ENCODE data around the gene ZNF568. TPM values are rescaled to one million over a fixed set of nuclear protein-coding genes. Genes with fewer than 3 reads are reported as not detected.
A peak's percentile ranks its signal among the peaks of the same experiment; 100 is the strongest.

Gene ZNF568
- total RNA-seq, 1 donor: 13.5 TPM

DNA sequence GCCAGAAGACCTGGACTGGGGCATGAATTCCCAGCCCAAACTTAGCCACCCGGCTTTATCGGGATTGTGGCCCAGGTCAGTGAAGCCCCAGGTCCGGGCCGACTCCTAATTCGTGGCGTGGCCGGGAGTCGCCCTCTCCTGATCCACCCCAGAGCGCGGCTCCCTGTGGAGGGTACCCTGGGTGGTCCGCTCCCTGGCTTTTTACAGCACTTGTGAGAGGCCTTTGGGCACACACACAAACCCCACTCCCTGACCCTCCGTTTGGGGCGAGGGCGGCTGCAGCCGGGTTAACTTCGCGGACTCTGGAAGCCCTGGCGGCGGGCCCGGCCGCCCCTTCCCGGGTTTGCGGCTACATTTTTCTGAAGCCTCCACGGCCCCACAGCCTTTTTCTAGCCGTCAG, 56.4 kb downstream of the ZNF568 start:
- TF ChIP-seq, protein P1, sequence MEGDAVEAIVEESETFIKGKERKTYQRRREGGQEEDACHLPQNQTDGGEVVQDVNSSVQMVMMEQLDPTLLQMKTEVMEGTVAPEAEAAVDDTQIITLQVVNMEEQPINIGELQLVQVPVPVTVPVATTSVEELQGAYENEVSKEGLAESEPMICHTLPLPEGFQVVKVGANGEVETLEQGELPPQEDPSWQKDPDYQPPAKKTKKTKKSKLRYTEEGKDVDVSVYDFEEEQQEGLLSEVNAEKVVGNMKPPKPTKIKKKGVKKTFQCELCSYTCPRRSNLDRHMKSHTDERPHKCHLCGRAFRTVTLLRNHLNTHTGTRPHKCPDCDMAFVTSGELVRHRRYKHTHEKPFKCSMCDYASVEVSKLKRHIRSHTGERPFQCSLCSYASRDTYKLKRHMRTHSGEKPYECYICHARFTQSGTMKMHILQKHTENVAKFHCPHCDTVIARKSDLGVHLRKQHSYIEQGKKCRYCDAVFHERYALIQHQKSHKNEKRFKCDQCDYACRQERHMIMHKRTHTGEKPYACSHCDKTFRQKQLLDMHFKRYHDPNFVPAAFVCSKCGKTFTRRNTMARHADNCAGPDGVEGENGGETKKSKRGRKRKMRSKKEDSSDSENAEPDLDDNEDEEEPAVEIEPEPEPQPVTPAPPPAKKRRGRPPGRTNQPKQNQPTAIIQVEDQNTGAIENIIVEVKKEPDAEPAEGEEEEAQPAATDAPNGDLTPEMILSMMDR (IDR thresholded peaks at IDR 0.05; ENCODE audit: insufficient read depth, low read length): no peak
- peak overlapping the region; percentile 68 for H3K4me3 ChIP-seq (ENCODE audit: low read depth, low read length)
- DNase-seq (ENCODE audit: low read depth): no peak

DNA sequence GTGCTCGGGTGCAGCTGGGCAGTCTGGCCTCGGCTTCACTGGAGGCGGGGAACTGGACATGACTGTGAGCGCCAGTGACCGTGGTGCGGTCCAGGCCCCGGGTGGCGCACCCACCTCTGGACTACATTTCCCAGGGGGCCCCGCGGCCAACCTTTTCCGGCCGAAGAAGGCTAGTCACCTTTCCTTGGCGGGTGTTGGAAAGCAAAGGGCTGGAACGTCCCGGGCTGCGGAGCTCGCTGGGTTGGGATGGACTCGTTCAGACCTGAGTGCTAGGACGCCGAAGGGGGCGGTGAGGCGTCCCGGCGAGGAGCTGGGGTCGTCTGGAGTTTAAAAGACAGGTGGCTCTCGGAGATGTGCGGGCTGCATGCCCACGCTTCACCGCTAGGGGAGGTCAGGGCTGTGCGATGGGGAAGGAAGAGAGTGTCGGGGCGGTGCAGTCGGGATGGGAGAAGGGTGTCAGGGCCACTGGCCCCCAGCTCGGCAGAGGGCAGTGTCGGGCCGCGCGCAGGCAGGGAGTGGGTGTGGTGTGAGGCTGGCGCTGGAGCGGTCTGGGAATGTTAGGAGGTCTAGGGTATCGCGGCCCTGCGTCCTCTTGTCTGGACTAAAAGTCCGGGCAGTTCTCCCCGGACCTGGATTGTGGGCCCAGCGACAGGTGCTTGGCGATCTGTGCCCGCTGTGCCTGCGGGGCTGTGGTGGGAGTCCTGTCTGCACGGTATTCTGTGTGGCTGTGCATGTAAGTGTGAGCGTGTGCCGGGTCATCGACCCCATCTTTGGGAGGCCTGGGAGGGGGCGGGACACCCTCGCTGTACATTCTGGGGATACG, 57.1 kb downstream of the ZNF568 start:
- peak; percentile 61 for DNase-seq (ENCODE audit: low read depth)
- H3K4me3 ChIP-seq (ENCODE audit: low read depth, low read length): peak overlapping the region; percentile 68
- TF ChIP-seq, protein P1 (IDR thresholded peaks at IDR 0.05; ENCODE audit: insufficient read depth, low read length): peak; percentile 66

DNA sequence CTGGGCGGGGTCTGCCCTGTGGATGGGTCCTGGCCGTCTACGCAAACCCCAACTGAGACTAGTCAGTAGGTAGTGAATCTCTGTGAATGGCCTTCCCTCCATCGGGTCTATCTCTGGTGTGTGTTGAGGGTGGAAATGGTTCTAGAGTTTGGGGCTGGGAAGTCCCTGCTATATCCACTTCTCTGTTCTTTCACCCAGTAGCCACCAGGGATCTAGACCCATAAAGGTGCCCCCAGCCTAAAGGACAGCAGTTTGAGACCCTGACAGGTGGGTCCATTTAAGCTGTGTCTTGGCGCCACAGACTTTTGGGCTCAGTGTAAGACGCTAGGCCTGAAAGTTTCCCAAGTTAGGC, 57.7 kb downstream of the ZNF568 start:
- peak overlapping the region; percentile 68 for H3K4me3 ChIP-seq (ENCODE audit: low read depth, low read length)
- TF ChIP-seq, protein P1 (IDR thresholded peaks at IDR 0.05; ENCODE audit: insufficient read depth, low read length): no peak
- DNase-seq (ENCODE audit: low read depth): no peak

DNA sequence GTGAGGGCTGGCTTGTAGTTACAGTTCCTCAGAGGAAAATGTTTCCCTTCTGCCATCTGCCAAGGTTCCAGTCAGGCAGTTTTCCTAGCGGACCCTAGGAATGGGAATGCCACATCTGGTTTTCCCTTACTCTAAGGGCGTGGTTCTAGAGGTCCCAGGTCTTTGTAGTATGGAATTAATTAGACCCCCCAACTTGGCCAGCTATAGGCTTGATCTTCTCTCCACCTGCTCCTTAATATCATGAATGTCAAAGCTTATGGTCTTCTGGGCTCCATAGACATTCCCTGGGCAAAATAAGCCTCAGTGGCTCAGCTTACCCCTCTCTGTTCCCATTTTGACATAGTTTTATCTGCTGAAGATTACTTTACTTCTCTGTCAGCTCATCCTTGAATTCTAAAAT, 70.0 kb downstream of the ZNF568 start:
- no peak overlapping the region for H3K4me3 ChIP-seq (ENCODE audit: low read depth, low read length)
- DNase-seq (ENCODE audit: low read depth): no peak
- TF ChIP-seq, protein P1 (IDR thresholded peaks at IDR 0.05; ENCODE audit: insufficient read depth, low read length): no peak

DNA sequence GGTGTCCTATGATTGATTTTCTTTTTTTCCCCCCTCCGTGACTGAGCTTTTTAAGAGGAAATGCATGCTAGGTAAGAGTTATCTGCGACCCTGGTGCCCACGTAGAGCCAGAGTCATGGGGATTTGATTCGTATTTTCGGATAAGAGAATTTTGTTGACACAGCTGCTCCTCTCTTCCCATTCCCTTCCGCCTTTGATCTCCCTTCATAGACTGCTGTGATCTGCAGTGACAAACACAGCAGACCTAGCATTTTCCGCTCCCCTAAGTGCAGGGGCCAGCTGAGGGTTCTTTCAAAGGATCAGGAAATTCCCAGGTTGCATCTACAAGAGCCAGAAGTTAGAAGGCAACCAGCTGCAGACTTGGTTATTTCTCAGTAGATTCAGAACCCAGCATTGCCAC, 70.5 kb downstream of the ZNF568 start:
- TF ChIP-seq, protein P1 (IDR thresholded peaks at IDR 0.05; ENCODE audit: insufficient read depth, low read length): no peak
- no peak overlapping the region for H3K4me3 ChIP-seq (ENCODE audit: low read depth, low read length)
- no peak for DNase-seq (ENCODE audit: low read depth)

DNA sequence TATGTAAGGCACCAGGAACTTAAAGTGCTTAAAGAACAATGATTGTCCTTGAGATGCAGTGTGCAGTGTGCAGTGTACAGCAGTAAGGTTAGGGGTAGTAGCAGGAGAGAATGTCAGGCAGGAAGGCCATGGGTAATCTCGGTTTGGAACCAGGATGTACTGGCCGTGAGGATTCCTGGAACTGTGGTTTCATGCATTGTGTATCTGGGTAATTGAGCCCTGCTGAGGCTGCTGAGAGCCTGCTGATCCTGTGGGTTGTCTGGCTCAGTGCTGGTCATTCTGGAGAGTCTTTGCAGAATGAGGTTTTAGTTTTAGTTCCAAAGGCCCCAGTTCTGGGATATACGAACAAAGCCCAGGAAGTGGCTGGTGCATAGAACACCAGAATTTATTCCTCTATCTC, 71.0 kb downstream of the ZNF568 start:
- H3K4me3 ChIP-seq (ENCODE audit: low read depth, low read length): no peak overlapping the region
- TF ChIP-seq, protein P1 (IDR thresholded peaks at IDR 0.05; ENCODE audit: insufficient read depth, low read length): no peak
- DNase-seq (ENCODE audit: low read depth): no peak

Measured in fibroblast of the aortic adventitia (primary cell).